Fibroblast of villous mesenchyme (primary cell): ENCODE measurements around the gene TLX1. TPM values are rescaled to one million over a fixed set of nuclear protein-coding genes. Genes with fewer than 3 reads are reported as not detected.

ENCODE experiments used
- DNase-seq: peaks from one replicate; pipeline ENCODE4 v3.0.0-alpha.2; 2010; ENCODE audit warnings: low read depth
- H3K4me3 ChIP-seq: 2 replicates; pipeline ENCODE4 v1.5.1; 2011; ENCODE audit warnings: low read depth, mild to moderate bottlenecking, low read length
- CTCF ChIP-seq: IDR thresholded peaks from 2 replicates; pipeline ENCODE4 v1.5.1; 2012; ENCODE audit warnings: low read depth, mild to moderate bottlenecking, low read length; ENCODE audit not compliant: insufficient read depth
- total RNA-seq: library from RNA; depleted of rRNA; stranded (reverse); fragments of >200 nt; gene quantifications from 2 replicates; pipeline ENCODE4 v1.2.3, GENCODE V29; 2012

The TLX1 gene
- total RNA-seq, 1 donor: not detected

DNA sequence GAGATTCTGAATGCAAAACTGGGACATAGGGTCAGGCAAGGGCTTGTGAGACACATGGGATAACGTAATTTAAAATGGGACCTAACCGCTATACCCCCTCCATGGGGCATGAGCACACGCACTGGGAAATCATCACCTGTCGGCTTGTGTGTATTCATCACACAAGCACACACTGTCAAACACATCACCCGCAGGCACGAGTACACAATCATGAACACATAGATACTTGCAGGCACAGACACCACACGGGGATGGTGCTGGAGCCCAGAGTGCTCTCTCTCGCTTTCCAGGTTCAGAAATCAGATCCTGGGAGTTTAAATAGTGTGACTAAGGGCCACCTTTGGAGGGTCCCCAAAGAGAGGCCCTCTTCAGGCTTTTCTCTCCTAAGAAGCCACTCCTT, 19.6 kb upstream of the TLX1 start:
- TF ChIP-seq CTCF: no peak
- H3K4me3 ChIP-seq: no peak overlapping the region
- no peak for DNase-seq

GRCh38 chr10:101112799-101113594, 18.1 kb upstream of the TLX1 start:
- H3K4me3 ChIP-seq: no peak overlapping the region
- TF ChIP-seq CTCF: no peak
- DNase-seq: no peak

DNA sequence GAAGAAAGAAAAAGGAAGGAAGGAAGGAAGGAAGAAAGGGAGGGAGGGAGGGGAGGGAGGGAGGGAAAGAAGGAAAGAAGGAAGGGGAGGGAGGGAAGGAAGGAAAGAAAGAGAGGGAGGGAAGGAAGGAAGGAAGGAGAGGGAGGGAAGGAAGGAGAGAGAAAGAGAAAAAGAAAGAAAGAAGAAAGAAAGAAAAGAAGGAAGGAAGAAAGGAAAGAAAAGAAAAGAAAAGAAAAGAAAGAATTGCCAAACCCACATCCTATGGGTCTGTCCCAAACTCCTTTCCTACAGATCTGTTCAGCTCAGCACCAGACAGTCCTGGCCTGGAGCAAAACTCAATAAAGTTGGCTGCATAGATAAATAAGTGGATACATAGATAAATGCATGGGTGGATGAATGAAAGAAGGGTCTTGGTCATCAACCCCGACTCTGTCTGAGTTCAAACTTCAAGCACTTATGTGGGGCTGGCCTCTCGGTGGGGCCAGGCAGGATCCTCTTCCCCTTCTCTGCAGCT, 17.2 kb upstream of the TLX1 start:
- TF ChIP-seq CTCF: no peak
- H3K4me3 ChIP-seq: no peak overlapping the region

DNA sequence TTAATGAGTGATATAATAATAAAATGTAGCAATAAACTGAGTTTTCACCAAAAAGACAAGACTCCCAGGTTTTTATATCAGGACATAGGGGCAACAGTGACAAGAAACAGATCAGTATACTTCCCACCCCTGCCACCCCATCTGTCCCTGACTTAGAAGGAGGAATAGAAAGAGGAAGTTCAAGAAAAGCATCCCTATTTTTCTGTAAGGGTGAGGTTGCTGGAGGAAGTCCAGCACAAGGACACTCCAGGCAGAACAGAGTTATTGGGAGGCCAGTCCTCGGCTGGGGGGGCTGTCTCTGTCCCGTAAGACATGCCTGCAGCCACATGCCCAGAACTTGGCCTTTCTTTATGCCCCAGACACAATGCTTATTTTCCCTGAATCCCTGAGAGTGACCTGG, 16.5 kb upstream of the TLX1 start:
- no peak overlapping the region for H3K4me3 ChIP-seq
- TF ChIP-seq CTCF: no peak
- no peak for DNase-seq

More for the DNA sequence above, 17.2 kb upstream of the TLX1 start:
- no peak for DNase-seq

DNA sequence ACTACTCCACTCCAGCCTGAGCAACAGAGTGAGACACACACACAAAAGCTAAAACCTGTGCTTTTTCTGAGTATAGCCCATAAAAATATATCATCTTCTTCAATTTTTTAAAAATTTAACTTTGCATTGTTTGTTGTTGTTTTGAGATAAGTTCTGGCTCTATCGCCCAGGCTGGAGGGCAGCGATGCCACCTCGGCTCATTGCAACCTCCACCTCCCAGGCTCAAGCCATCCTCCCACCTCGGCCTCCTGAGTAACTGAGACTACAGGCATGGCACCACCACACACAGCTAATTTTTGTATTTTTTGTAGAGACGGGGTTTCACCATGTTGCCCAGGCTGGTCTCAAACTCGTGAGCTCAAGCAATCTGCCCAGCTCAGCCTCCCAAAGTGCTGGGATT, 14.3 kb upstream of the TLX1 start:
- no peak overlapping the region for H3K4me3 ChIP-seq
- TF ChIP-seq CTCF: no peak
- no peak for DNase-seq

DNA sequence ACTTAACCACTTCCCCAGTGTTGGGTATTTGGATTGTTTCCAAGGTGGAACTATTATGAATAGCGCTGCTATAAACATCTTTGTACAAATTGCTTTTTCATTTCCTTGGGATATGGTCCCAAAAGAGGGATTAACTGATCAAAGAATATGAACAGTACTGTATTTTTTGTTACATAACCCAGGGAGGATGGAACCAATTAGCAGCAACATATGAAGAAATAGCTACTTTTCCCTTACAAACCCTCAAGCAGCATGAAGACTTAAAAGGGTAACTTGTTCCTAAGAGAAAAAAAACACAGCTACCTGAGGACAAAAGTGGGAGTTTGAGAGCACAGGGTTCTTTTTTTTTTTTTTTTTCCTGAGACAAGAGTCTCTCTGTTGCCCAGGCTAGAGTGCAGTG, 13.1 kb upstream of the TLX1 start:
- TF ChIP-seq CTCF: no peak
- H3K4me3 ChIP-seq: no peak overlapping the region
- DNase-seq: no peak

GRCh38 chr10:101120520-101120883, 10.6 kb upstream of the TLX1 start:
- no peak for TF ChIP-seq CTCF
- no peak for DNase-seq
- peak overlapping the region; percentile 52 for H3K4me3 ChIP-seq
